Thyroid gland (tissue), 4 donors: ENCODE data around the gene TPSG1.

Source experiments
- POLR2A ChIP-seq, 2 donors: fragments of 450-650 bp; IDR thresholded peaks; one replicate each; pipeline ENCODE4 v1.6.1; 2017; ENCODE audit warnings: antibody characterized with exemption in 2 of 2, mild to moderate bottlenecking in 2 of 2, moderate library complexity in 1 of 2
- TF ChIP-seq, protein P1 (sequence below), 6 experiments: fragments of 200-600 bp in 3 of 6; fragments of 450-650 bp in 3 of 6; sonication (generic) in 3 of 6; IDR thresholded peaks; one replicate each; pipeline ENCODE4 v1.5.1; 2016 to 2019; ENCODE audit warnings: antibody characterized with exemption in 6 of 6, mild to moderate bottlenecking in 2 of 6, inconsistent platforms in 1 of 6, moderate library complexity in 1 of 6

GRCh38 chr16:1274767-1275166 is 49.7 kb upstream of the TPSG1 start:
- TF ChIP-seq POLR2A (IDR thresholded peaks at IDR 0.05), result no peak
- TF ChIP-seq, protein P1, sequence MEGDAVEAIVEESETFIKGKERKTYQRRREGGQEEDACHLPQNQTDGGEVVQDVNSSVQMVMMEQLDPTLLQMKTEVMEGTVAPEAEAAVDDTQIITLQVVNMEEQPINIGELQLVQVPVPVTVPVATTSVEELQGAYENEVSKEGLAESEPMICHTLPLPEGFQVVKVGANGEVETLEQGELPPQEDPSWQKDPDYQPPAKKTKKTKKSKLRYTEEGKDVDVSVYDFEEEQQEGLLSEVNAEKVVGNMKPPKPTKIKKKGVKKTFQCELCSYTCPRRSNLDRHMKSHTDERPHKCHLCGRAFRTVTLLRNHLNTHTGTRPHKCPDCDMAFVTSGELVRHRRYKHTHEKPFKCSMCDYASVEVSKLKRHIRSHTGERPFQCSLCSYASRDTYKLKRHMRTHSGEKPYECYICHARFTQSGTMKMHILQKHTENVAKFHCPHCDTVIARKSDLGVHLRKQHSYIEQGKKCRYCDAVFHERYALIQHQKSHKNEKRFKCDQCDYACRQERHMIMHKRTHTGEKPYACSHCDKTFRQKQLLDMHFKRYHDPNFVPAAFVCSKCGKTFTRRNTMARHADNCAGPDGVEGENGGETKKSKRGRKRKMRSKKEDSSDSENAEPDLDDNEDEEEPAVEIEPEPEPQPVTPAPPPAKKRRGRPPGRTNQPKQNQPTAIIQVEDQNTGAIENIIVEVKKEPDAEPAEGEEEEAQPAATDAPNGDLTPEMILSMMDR (IDR thresholded peaks at IDR 0.05), result no peak
